ENCODE results near the gene STPG2. TPM values are rescaled to one million over a fixed set of nuclear protein-coding genes. Genes with fewer than 3 reads are reported as not detected.

The STPG2 gene
- total and polyA plus RNA-seq, 2 of the 4 experiments (the other 2 are of a cell fraction): not detected

DNA sequence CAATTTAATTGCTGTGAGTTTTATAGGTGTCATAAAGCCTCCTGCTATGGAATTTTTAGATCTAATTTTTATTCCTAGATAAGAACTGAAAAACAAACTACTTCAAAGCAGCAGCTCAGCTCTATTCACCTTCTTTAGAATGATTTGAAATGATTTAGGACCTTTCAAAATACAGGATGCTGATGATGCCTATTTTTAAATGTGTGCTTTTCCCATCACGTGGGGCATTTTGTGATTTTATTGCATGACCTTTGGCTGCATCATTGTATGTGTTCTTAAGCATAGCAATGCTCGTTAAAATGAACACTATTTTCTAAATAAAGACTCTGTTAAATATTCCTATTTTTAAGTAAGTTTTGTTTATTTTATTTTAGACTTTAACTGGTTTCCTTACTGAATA lies 537.3 kb downstream of the STPG2 start:
- Histone ChIP-seq H4K91ac (ENCODE audit: insufficient read depth, low read depth, low read length) (no peak overlapping the region), H3K9me1 (ENCODE audit: insufficient read depth, low read length) (no peaks in the 10 kb centered on the region), H3K4me2 (ENCODE audit: low read depth, low read length) (no peak overlapping the region), H3K23ac (ENCODE audit: low read depth, low read length) (no peak overlapping the region), H2BK5ac (ENCODE audit: low read depth, low read length, poor library complexity, severe bottlenecking) (no peak overlapping the region), H3K27me3 (ENCODE audit: control insufficient read depth, insufficient read depth, low read length) (no peaks in the 10 kb centered on the region), H2BK15ac (ENCODE audit: low read depth, low read length) (no peak overlapping the region), H4K5ac (ENCODE audit: low read depth, low read length) (no peak overlapping the region), H2AK5ac (ENCODE audit: low read depth, low read length) (no peak overlapping the region), H2AFZ (replicated peaks; ENCODE audit: low read length, poor library complexity) (no peak overlapping the region), H3K18ac (ENCODE audit: low read depth, low read length) (no peak overlapping the region), H3K36me3 (ENCODE audit: control insufficient read depth, insufficient read depth, low read length) (no peaks in the 10 kb centered on the region), H3K4me3 (ENCODE audit: insufficient read depth, low read depth, low read length) (no peak overlapping the region), H4K8ac (ENCODE audit: low read depth in 2 of 2, low read length in 2 of 2) (no peak overlapping the region), H3K4me1 (ENCODE audit: control insufficient read depth, insufficient read depth, low read length) (no peaks in the 10 kb centered on the region), H3K79me1 (ENCODE audit: low read depth in 1 of 2, low read length in 2 of 2) (no peaks in the 10 kb centered on the region), H2BK120ac (ENCODE audit: low read depth, low read length) (no peak overlapping the region), H3K9me3 (ENCODE audit: control insufficient read depth, insufficient read depth, low read length) (peaks cover 1% of the 10 kb centered on the region; the same call in 1 of the 2 replicates), H3K27ac (ENCODE audit: insufficient read depth, low read length) (no peak overlapping the region), H3K4ac (ENCODE audit: low read depth, low read length) (no peak overlapping the region), H3K56ac (ENCODE audit: extremely low read depth, insufficient read depth, low read length) (no peak overlapping the region), H2AK9ac (replicated peaks; ENCODE audit: low read depth, low read length, poor library complexity) (no peak overlapping the region), H2BK20ac (ENCODE audit: low read depth, low read length) (no peak overlapping the region), H3K9ac (ENCODE audit: low read depth, low read length) (no peak overlapping the region), H4K20me1 (ENCODE audit: insufficient read depth, low read length) (no peaks in the 10 kb centered on the region), H3K14ac (replicated peaks; ENCODE audit: low read depth, low read length) (no peak overlapping the region)
- dilution Hi-C loops (cut with HindIII; ENCODE audit: low sequenced_read_pairs, unreplicated experiment) (no loop called here), intact Hi-C loops (cut with micrococcal nuclease) (loop anchor here (5.0 kb wide), 1 partner anchor 434 kb away; no protein-coding TSS in a partner anchor), in situ Hi-C loops (cut with MboI; ENCODE audit: low sequenced_read_pairs) (no loop called here)
- ATAC-seq (ENCODE audit: low read depth) (no peak), DNase-seq (no peak)
- CTCF ChIA-PET: no interaction called here
- BruUV-seq (replicated peaks): no TSS peak
- no CpG with 5 or more reads among the region's 2 CpGs for WGBS, 2 experiments (ENCODE audit: extremely low coverage in 2 of 2, insufficient read length in 1 of 2)
- POLR2A ChIA-PET (ENCODE audit: unreplicated experiment): no interaction called here
- TF ChIP-seq RCOR1 (IDR thresholded peaks at IDR 0.05; ENCODE audit: insufficient replicate concordance, low read length): no peak
- TF ChIP-seq POLR2A (IDR thresholded peaks at IDR 0.05; ENCODE audit: low read depth, low read length): no peak
- TF ChIP-seq RAD21 (IDR thresholded peaks at IDR 0.05; ENCODE audit: low read length): no peak
- TF ChIP-seq NFE2L2 (IDR thresholded peaks at IDR 0.05; ENCODE audit: low read depth, low read length): no peak
- no peak for TF ChIP-seq MXI1 (IDR thresholded peaks at IDR 0.05; ENCODE audit: borderline replicate concordance, low read depth, low read length)
- no peak for TF ChIP-seq MAFK (IDR thresholded peaks at IDR 0.05; ENCODE audit: low read depth, low read length)
- TF ChIP-seq, protein P1, sequence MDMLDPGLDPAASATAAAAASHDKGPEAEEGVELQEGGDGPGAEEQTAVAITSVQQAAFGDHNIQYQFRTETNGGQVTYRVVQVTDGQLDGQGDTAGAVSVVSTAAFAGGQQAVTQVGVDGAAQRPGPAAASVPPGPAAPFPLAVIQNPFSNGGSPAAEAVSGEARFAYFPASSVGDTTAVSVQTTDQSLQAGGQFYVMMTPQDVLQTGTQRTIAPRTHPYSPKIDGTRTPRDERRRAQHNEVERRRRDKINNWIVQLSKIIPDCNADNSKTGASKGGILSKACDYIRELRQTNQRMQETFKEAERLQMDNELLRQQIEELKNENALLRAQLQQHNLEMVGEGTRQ (IDR thresholded peaks at IDR 0.05; ENCODE audit: low read depth, low read length): no peak
- TF ChIP-seq RFX5 (IDR thresholded peaks at IDR 0.05; ENCODE audit: low read depth, low read length): no peak
- TF ChIP-seq ELK1 (IDR thresholded peaks at IDR 0.05; ENCODE audit: borderline replicate concordance, low read depth, low read length): no peak
- no peak for TF ChIP-seq MAZ (IDR thresholded peaks at IDR 0.05; ENCODE audit: borderline replicate concordance, low read depth, low read length)
- TF ChIP-seq CHD1 (IDR thresholded peaks at IDR 0.05; ENCODE audit: low read depth, low read length): no peak
- TF ChIP-seq FOS (IDR thresholded peaks at IDR 0.05; ENCODE audit: low read depth, low read length): no peak
- TF ChIP-seq, protein P2, sequence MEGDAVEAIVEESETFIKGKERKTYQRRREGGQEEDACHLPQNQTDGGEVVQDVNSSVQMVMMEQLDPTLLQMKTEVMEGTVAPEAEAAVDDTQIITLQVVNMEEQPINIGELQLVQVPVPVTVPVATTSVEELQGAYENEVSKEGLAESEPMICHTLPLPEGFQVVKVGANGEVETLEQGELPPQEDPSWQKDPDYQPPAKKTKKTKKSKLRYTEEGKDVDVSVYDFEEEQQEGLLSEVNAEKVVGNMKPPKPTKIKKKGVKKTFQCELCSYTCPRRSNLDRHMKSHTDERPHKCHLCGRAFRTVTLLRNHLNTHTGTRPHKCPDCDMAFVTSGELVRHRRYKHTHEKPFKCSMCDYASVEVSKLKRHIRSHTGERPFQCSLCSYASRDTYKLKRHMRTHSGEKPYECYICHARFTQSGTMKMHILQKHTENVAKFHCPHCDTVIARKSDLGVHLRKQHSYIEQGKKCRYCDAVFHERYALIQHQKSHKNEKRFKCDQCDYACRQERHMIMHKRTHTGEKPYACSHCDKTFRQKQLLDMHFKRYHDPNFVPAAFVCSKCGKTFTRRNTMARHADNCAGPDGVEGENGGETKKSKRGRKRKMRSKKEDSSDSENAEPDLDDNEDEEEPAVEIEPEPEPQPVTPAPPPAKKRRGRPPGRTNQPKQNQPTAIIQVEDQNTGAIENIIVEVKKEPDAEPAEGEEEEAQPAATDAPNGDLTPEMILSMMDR (conservative IDR thresholded peaks at IDR 0.05; ENCODE audit: low read depth, low read length): no peak
- TF ChIP-seq BHLHE40 (IDR thresholded peaks at IDR 0.05; ENCODE audit: low read depth, low read length): no peak
- no peak for TF ChIP-seq CEBPB (IDR thresholded peaks at IDR 0.05; ENCODE audit: low read depth, low read length)
- no peak for TF ChIP-seq SMC3 (IDR thresholded peaks at IDR 0.05; ENCODE audit: low read depth, low read length)
